GM12875 (cell line): Measurements from ENCODE around the gene RBM45.

ENCODE experiments used
- H3K4me3 ChIP-seq: one replicate; pipeline ENCODE4 v1.5.1; 2011; ENCODE audit warnings: low read depth, low read length, control low read depth
- CTCF ChIP-seq: IDR thresholded peaks from 2 replicates; pipeline ENCODE4 v1.5.1; 2011; ENCODE audit warnings: low read depth, mild to moderate bottlenecking, control low read depth, inconsistent platforms, low read length, moderate library complexity, borderline replicate concordance; ENCODE audit not compliant: insufficient read depth

RBM45 gene

GRCh38 chr2:178163395-178163794, 51.2 kb downstream of the RBM45 start:
- no peak for TF ChIP-seq CTCF
- H3K4me3 ChIP-seq, result no peak overlapping the region

GRCh38 chr2:178163911-178164310, 51.7 kb downstream of the RBM45 start:
- TF ChIP-seq CTCF, result no peak
- no peak overlapping the region for H3K4me3 ChIP-seq

GRCh38 chr2:178173657-178174056, 61.4 kb downstream of the RBM45 start:
- TF ChIP-seq CTCF, result no peak
- H3K4me3 ChIP-seq, result no peak overlapping the region

DNA sequence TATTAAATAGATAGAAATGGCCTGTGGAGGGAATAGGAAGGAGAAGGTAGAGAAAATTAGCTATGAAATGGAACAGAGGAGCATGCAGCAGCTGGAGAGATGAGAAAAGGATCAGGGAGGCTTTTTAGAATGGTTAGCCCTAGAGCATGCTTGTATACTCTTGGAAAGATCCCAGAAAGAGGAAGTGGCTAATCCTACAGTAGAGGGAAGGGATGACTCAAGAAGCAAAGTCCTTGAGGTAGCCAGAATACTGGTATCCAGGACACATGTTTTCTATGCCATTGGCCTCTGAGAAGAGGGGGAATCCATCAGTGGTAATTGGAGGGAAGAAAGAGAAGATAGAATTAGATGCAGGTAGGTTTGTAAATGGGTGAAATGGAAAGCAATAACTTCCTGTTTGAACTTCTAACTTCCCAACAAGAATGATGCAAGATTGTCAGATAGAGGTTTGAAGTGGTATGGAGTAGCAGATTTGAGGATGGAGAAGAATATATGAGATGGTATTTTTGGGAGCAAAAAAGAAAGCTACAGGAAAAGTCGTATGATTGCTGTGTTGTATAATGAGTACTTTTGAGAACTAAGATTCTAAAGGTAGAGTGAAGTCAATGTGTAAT, 64.9 kb downstream of the RBM45 start:
- no peak overlapping the region for H3K4me3 ChIP-seq

More for the DNA sequence above, 64.9 kb downstream of the RBM45 start:
- no peak for TF ChIP-seq CTCF
